Thoracic aorta (tissue), 2 donors: Measurements from ENCODE around the gene EXOC7. TPM values are rescaled to one million over a fixed set of nuclear protein-coding genes. Genes with fewer than 3 reads are reported as not detected.

Experiments used
- ATAC-seq: fragments of 150-250 bp; one replicate; pipeline ENCODE4 v1.8.0; 2017; ENCODE audit warnings: low read depth; ENCODE audit not compliant: insufficient number of reproducible peaks, low FRiP score
- DNase-seq: peaks from one replicate; pipeline ENCODE4 v3.0.0-alpha.2; 2020; ENCODE audit warnings: low spot score
- H3K27ac ChIP-seq, 2 donors: fragments of 200-600 bp; sonication (generic); 1 replicate in 1 of 2; 2 replicates in 1 of 2; pipeline ENCODE4 v1.5.1; 2016; ENCODE audit warnings: mild to moderate bottlenecking in 2 of 2, moderate library complexity in 2 of 2
- H3K27me3 ChIP-seq: fragments of 200-600 bp; sonication (generic); replicated peaks from 2 replicates; pipeline ENCODE4 v1.6.0; 2016; ENCODE audit warnings: mild to moderate bottlenecking; ENCODE audit not compliant: insufficient read depth
- H3K36me3 ChIP-seq: fragments of 200-600 bp; sonication (generic); one replicate; pipeline ENCODE4 v1.5.1; 2016
- H3K4me1 ChIP-seq, 2 donors: fragments of 200-600 bp; sonication (generic); 1 replicate in 1 of 2; 2 replicates in 1 of 2; pipeline versions ENCODE4 v1.5.1 to v1.6.0; 2016; ENCODE audit warnings: low read depth in 2 of 2, mild to moderate bottlenecking in 1 of 2; ENCODE audit not compliant: control insufficient read depth in 1 of 2
- H3K4me3 ChIP-seq: fragments of 200-600 bp; sonication (generic); 2 replicates; pipeline ENCODE4 v1.5.1; 2016; ENCODE audit warnings: mild to moderate bottlenecking
- H3K9me3 ChIP-seq: fragments of 200-600 bp; sonication (generic); 2 replicates; pipeline ENCODE4 v1.5.1; 2016
- total RNA-seq, 2 donors: library from RNA; depleted of rRNA; stranded (reverse); fragments of >200 nt; gene quantifications; one replicate each; pipeline versions ENCODE4 v1.1.0 to v1.2.3, GENCODE V29; 2016
- TF ChIP-seq, protein P1 (sequence below): fragments of 200-600 bp; sonication (generic); IDR thresholded peaks from one replicate; pipeline ENCODE4 v1.5.1; 2019; ENCODE audit warnings: antibody characterized with exemption

Gene EXOC7
- total RNA-seq, 2 donors from 2014 or later = 79.7 to 94.0 TPM

- H3K36me3 ChIP-seq = no peaks in the 10 kb centered on the region
- no peak overlapping the region for H3K27ac ChIP-seq
- no peaks in the 10 kb centered on the region for H3K4me1 ChIP-seq
- H3K27me3 ChIP-seq = no peaks in the 10 kb centered on the region
- H3K4me3 ChIP-seq = no peak overlapping the region
- no peaks in the 10 kb centered on the region for H3K9me3 ChIP-seq
- ATAC-seq (no peak), DNase-seq (no peak)
- TF ChIP-seq, protein P1, sequence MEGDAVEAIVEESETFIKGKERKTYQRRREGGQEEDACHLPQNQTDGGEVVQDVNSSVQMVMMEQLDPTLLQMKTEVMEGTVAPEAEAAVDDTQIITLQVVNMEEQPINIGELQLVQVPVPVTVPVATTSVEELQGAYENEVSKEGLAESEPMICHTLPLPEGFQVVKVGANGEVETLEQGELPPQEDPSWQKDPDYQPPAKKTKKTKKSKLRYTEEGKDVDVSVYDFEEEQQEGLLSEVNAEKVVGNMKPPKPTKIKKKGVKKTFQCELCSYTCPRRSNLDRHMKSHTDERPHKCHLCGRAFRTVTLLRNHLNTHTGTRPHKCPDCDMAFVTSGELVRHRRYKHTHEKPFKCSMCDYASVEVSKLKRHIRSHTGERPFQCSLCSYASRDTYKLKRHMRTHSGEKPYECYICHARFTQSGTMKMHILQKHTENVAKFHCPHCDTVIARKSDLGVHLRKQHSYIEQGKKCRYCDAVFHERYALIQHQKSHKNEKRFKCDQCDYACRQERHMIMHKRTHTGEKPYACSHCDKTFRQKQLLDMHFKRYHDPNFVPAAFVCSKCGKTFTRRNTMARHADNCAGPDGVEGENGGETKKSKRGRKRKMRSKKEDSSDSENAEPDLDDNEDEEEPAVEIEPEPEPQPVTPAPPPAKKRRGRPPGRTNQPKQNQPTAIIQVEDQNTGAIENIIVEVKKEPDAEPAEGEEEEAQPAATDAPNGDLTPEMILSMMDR = no peak
Observed at GRCh38 chr17:76130473-76130872, 26.9 kb upstream of the EXOC7 start.

GRCh38 chr17:76125922-76126321, 22.3 kb upstream of the EXOC7 start:
- ATAC-seq = no peak
- H3K27me3 ChIP-seq = no peaks in the 10 kb centered on the region
- TF ChIP-seq, protein P1 = no peak
- no peaks in the 10 kb centered on the region for H3K36me3 ChIP-seq
- no peak overlapping the region for H3K27ac ChIP-seq
- no peak for DNase-seq
- peaks cover 0 to 12% of the 10 kb centered on the region in 2 donors for H3K4me1 ChIP-seq
- no peak overlapping the region for H3K4me3 ChIP-seq
- H3K9me3 ChIP-seq = no peaks in the 10 kb centered on the region

GRCh38 chr17:76125391-76125675, 21.7 kb upstream of the EXOC7 start:
- no peak for DNase-seq
- H3K36me3 ChIP-seq = no peaks in the 10 kb centered on the region
- peaks cover 0 to 12% of the 10 kb centered on the region in 2 donors for H3K4me1 ChIP-seq
- H3K4me3 ChIP-seq = no peak overlapping the region
- ATAC-seq = no peak
- no peak overlapping the region for H3K27ac ChIP-seq
- H3K27me3 ChIP-seq = no peaks in the 10 kb centered on the region
- TF ChIP-seq, protein P1 = no peak
- H3K9me3 ChIP-seq = no peaks in the 10 kb centered on the region

GRCh38 chr17:76124582-76125390, 21.2 kb upstream of the EXOC7 start:
- no peaks in the 10 kb centered on the region for H3K36me3 ChIP-seq
- TF ChIP-seq, protein P1 = no peak
- no peaks in the 10 kb centered on the region for H3K9me3 ChIP-seq
- H3K27ac ChIP-seq = no peak overlapping the region
- no peak overlapping the region for H3K4me3 ChIP-seq
- DNase-seq (no peak), ATAC-seq (no peak)
- H3K4me1 ChIP-seq = peaks cover 0 to 12% of the 10 kb centered on the region in 2 donors
- no peaks in the 10 kb centered on the region for H3K27me3 ChIP-seq

GRCh38 chr17:76123749-76124581, 20.4 kb upstream of the EXOC7 start:
- H3K36me3 ChIP-seq = no peaks in the 10 kb centered on the region
- no peak for DNase-seq
- H3K4me3 ChIP-seq = no peak overlapping the region
- H3K27ac ChIP-seq = no peak overlapping the region
- peaks cover 0 to 12% of the 10 kb centered on the region in 2 donors for H3K4me1 ChIP-seq
- TF ChIP-seq, protein P1 = no peak
- H3K27me3 ChIP-seq = no peaks in the 10 kb centered on the region
- H3K9me3 ChIP-seq = no peaks in the 10 kb centered on the region
- no peak for ATAC-seq
